GM23338 (cell line): ENCODE data around the gene DOCK2. TPM values are rescaled to one million over a fixed set of nuclear protein-coding genes. Genes with fewer than 3 reads are reported as not detected.

Experiments used
- ATAC-seq: fragments of 200-7000 bp; cut with Tn5 transposase; 3 replicates; pipeline ENCODE4 v1.9.1; 2020
- DNase-seq: peaks from one replicate; pipeline ENCODE4 v3.0.0-alpha.2; 2015; ENCODE audit warnings: low spot score
- H2AFZ ChIP-seq: fragments of 200-600 bp; sonication (generic); 2 replicates; pipeline ENCODE4 v1.8.0; 2016; ENCODE audit warnings: antibody characterized with exemption, mild to moderate bottlenecking, moderate library complexity
- H3F3A ChIP-seq: fragments of 200-600 bp; sonication (generic); replicated peaks from 2 replicates; pipeline ENCODE4 v1.8.0; 2017; ENCODE audit warnings: antibody characterized with exemption, mixed run types, low read depth
- H3K27ac ChIP-seq: fragments of 200-600 bp; sonication (generic); 2 replicates; pipeline ENCODE4 v1.6.1; 2016; ENCODE audit warnings: low read depth
- H3K27me3 ChIP-seq: fragments of 200-600 bp; sonication (generic); 2 replicates; pipeline ENCODE4 v1.8.0; 2016; ENCODE audit warnings: mild to moderate bottlenecking, mixed run types, moderate library complexity; ENCODE audit not compliant: insufficient read depth
- H3K36me3 ChIP-seq: fragments of 200-600 bp; sonication (generic); 2 replicates; pipeline ENCODE4 v1.8.0; 2016; ENCODE audit warnings: mild to moderate bottlenecking; ENCODE audit not compliant: insufficient read depth
- H3K4me1 ChIP-seq: fragments of 200-600 bp; sonication (generic); 2 replicates; pipeline ENCODE4 v1.8.0; 2016; ENCODE audit warnings: mild to moderate bottlenecking, moderate library complexity; ENCODE audit not compliant: insufficient read depth
- H3K4me2 ChIP-seq: fragments of 200-600 bp; sonication (generic); 2 replicates; pipeline ENCODE4 v1.7.1; 2017; ENCODE audit warnings: mixed run types
- H3K4me3 ChIP-seq: fragments of 200-600 bp; sonication (generic); 2 replicates; pipeline ENCODE4 v1.6.1; 2016; ENCODE audit warnings: mixed run types
- H3K79me2 ChIP-seq: fragments of 200-600 bp; sonication (generic); replicated peaks from 2 replicates; pipeline ENCODE4 v1.8.0; 2017; ENCODE audit warnings: mild to moderate bottlenecking; ENCODE audit not compliant: insufficient read depth
- H3K9me2 ChIP-seq: fragments of 200-600 bp; sonication (generic); 2 replicates; pipeline ENCODE4 v1.8.0; 2017; ENCODE audit not compliant: insufficient read depth
- H4K20me1 ChIP-seq: fragments of 200-600 bp; sonication (generic); replicated peaks from 2 replicates; pipeline ENCODE4 v1.8.0; 2017; ENCODE audit warnings: mild to moderate bottlenecking; ENCODE audit not compliant: insufficient read depth
- H3K27ac Mint-ChIP-seq: 2 replicates; pipeline ENCODE4 v1.8.0; 2020; ENCODE audit warnings: inconsistent platforms, mild to moderate bottlenecking, moderate library complexity, mixed read lengths
- H3K27me3 Mint-ChIP-seq: 3 replicates; pipeline ENCODE4 v1.8.0; 2022; ENCODE audit warnings: low read depth, mild to moderate bottlenecking, moderate library complexity, mixed read lengths, inconsistent platforms; ENCODE audit not compliant: insufficient read depth, poor library complexity
- H3K36me3 Mint-ChIP-seq: 3 replicates; pipeline ENCODE4 v1.8.0; 2021; ENCODE audit warnings: low read depth, mild to moderate bottlenecking, inconsistent platforms, moderate library complexity, mixed read lengths
- H3K4me1 Mint-ChIP-seq: 3 replicates; pipeline ENCODE4 v1.8.0; 2020; ENCODE audit warnings: mild to moderate bottlenecking, inconsistent platforms, mixed read lengths
- H3K4me3 Mint-ChIP-seq: 3 replicates; pipeline ENCODE4 v1.8.0; 2021; ENCODE audit warnings: moderate library complexity, mild to moderate bottlenecking, inconsistent platforms, mixed read lengths
- H3K9me3 Mint-ChIP-seq: 3 replicates; pipeline ENCODE4 v1.8.0; 2020; ENCODE audit warnings: moderate library complexity, mild to moderate bottlenecking, inconsistent platforms, mixed read lengths
- CREB1 ChIP-seq: fragments of 250-450 bp; sonication (Bioruptor Pico); IDR thresholded peaks from 2 replicates; pipeline ENCODE4 v1.5.0; 2020; ENCODE audit warnings: low read depth, mild to moderate bottlenecking, moderate library complexity
- EZH2 ChIP-seq: fragments of 200-600 bp; sonication (generic); IDR thresholded peaks from one replicate; pipeline ENCODE4 v1.8.0; 2017; ENCODE audit warnings: antibody characterized with exemption, mild to moderate bottlenecking, low read depth; ENCODE audit not compliant: unreplicated experiment
- NANOG ChIP-seq: IDR thresholded peaks from 2 replicates; pipeline ENCODE4 v1.6.1; 2016; ENCODE audit warnings: antibody characterized with exemption, borderline replicate concordance
- POLR2AphosphoS5 ChIP-seq: IDR thresholded peaks from 2 replicates; pipeline ENCODE4 v1.6.1; 2016; ENCODE audit warnings: antibody characterized with exemption, low read depth
- ZNF114 ChIP-seq: fragments of 250-450 bp; sonication (Bioruptor Pico); IDR thresholded peaks from 2 replicates; pipeline ENCODE4 v1.5.0; 2020; ENCODE audit warnings: mild to moderate bottlenecking, moderate library complexity
- polyA plus RNA-seq: library from polyadenylated mRNA; unstranded; fragments of >200 nt; fragmentation: Nextera tagmentation; extraction: Ambion mirVana; gene quantifications from 2 replicates; pipeline ENCODE4 v1.2.1, GENCODE V29; 2016
- total RNA-seq: library from RNA; depleted of rRNA; stranded (reverse); fragments of >200 nt; shearing (Covaris generic); gene quantifications from 2 replicates; pipeline ENCODE4 v1.2.3, GENCODE V29; 2014
- TF ChIP-seq, protein P1 (sequence below): IDR thresholded peaks from 2 replicates; pipeline ENCODE4 v1.6.1; 2016; ENCODE audit warnings: antibody characterized with exemption
- TF ChIP-seq, protein P2 (sequence below): fragments of 250-450 bp; sonication (Bioruptor Pico); IDR thresholded peaks from 2 replicates; pipeline ENCODE4 v1.5.0; 2020; ENCODE audit warnings: mild to moderate bottlenecking, moderate library complexity

DOCK2 gene
- total and polyA plus RNA-seq, 2 experiments from 2014 or later, result 3.7 to 9.4 TPM

DNA sequence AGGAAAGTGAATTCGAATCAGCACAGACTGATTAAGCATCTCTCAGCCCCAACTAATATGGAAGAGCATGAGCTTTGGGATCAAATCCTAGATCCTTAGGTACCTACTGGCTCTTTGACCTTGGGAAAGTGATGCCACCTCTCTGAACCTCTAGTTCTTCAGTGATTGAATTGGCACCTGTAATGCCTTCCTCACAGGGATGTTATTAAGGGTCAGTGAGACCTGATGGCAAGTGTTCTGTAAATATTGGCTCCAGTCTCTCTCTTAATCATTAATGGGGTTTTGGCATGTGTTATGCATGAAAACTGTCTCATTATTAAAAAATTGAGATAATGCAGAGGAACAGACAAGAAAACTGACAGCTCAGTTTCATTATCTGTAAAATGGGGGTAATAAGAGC is 227.4 kb downstream of the DOCK2 start:
- H3K36me3 ChIP-seq, result no peaks in the 10 kb centered on the region
- H2AFZ ChIP-seq, result no peak overlapping the region
- Mint-ChIP-seq H3K36me3 (no peaks in the 10 kb centered on the region), H3K27ac (no peak overlapping the region), H3K27me3 (no peaks in the 10 kb centered on the region), H3K4me3 (no peak overlapping the region), H3K9me3 (no peaks in the 10 kb centered on the region), H3K4me1 (peaks cover 7% of the 10 kb centered on the region)
- H3K27me3 ChIP-seq, result no peaks in the 10 kb centered on the region
- H4K20me1 ChIP-seq, result no peaks in the 10 kb centered on the region
- H3K9me2 ChIP-seq, result no peaks in the 10 kb centered on the region
- no peak overlapping the region for H3K4me2 ChIP-seq
- no peaks in the 10 kb centered on the region for H3F3A ChIP-seq
- ATAC-seq (no peak), DNase-seq (no peak)
- no peak overlapping the region for H3K4me3 ChIP-seq
- H3K27ac ChIP-seq, result no peak overlapping the region
- TF ChIP-seq CREB1 (CRISPR knock-in tag) (no peak), ZNF114 (CRISPR knock-in tag) (no peak), POLR2AphosphoS5 (no peak)
- TF ChIP-seq, protein P1, sequence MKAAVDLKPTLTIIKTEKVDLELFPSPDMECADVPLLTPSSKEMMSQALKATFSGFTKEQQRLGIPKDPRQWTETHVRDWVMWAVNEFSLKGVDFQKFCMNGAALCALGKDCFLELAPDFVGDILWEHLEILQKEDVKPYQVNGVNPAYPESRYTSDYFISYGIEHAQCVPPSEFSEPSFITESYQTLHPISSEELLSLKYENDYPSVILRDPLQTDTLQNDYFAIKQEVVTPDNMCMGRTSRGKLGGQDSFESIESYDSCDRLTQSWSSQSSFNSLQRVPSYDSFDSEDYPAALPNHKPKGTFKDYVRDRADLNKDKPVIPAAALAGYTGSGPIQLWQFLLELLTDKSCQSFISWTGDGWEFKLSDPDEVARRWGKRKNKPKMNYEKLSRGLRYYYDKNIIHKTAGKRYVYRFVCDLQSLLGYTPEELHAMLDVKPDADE, result no peak
- no peaks in the 10 kb centered on the region for H3K79me2 ChIP-seq
- H3K4me1 ChIP-seq, result no peaks in the 10 kb centered on the region

DNA sequence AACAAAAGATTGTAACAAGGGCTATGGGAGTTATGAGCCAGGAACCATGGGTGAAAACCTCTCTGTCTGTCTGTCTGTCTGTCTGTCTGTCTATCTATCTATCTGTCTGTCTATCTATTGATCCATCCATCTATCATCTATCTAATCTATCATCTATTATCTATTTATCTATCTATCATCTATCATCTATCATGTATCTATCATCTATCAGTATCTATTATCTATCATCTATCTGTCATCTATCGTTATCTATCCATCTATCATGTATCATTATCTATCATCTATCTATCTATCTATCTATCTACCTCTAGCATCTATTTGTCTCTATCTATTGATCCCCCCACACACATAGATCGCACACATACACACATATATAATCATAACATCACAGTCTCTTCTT is 230.3 kb downstream of the DOCK2 start:
- Mint-ChIP-seq H3K9me3 (no peaks in the 10 kb centered on the region), H3K27me3 (no peaks in the 10 kb centered on the region), H3K36me3 (no peaks in the 10 kb centered on the region), H3K4me3 (no peak overlapping the region), H3K27ac (no peak overlapping the region), H3K4me1 (peaks cover 7% of the 10 kb centered on the region)
- Histone ChIP-seq H2AFZ (no peak overlapping the region), H3K27ac (no peak overlapping the region), H3K36me3 (no peaks in the 10 kb centered on the region), H3K79me2 (no peaks in the 10 kb centered on the region), H3F3A (no peaks in the 10 kb centered on the region), H3K27me3 (no peaks in the 10 kb centered on the region), H3K4me2 (no peak overlapping the region), H3K4me3 (no peak overlapping the region), H3K9me2 (no peaks in the 10 kb centered on the region), H4K20me1 (no peaks in the 10 kb centered on the region), H3K4me1 (no peaks in the 10 kb centered on the region)
- no peak for DNase-seq
- ATAC-seq, result no peak
- no peak for TF ChIP-seq NANOG
- TF ChIP-seq, protein P2, sequence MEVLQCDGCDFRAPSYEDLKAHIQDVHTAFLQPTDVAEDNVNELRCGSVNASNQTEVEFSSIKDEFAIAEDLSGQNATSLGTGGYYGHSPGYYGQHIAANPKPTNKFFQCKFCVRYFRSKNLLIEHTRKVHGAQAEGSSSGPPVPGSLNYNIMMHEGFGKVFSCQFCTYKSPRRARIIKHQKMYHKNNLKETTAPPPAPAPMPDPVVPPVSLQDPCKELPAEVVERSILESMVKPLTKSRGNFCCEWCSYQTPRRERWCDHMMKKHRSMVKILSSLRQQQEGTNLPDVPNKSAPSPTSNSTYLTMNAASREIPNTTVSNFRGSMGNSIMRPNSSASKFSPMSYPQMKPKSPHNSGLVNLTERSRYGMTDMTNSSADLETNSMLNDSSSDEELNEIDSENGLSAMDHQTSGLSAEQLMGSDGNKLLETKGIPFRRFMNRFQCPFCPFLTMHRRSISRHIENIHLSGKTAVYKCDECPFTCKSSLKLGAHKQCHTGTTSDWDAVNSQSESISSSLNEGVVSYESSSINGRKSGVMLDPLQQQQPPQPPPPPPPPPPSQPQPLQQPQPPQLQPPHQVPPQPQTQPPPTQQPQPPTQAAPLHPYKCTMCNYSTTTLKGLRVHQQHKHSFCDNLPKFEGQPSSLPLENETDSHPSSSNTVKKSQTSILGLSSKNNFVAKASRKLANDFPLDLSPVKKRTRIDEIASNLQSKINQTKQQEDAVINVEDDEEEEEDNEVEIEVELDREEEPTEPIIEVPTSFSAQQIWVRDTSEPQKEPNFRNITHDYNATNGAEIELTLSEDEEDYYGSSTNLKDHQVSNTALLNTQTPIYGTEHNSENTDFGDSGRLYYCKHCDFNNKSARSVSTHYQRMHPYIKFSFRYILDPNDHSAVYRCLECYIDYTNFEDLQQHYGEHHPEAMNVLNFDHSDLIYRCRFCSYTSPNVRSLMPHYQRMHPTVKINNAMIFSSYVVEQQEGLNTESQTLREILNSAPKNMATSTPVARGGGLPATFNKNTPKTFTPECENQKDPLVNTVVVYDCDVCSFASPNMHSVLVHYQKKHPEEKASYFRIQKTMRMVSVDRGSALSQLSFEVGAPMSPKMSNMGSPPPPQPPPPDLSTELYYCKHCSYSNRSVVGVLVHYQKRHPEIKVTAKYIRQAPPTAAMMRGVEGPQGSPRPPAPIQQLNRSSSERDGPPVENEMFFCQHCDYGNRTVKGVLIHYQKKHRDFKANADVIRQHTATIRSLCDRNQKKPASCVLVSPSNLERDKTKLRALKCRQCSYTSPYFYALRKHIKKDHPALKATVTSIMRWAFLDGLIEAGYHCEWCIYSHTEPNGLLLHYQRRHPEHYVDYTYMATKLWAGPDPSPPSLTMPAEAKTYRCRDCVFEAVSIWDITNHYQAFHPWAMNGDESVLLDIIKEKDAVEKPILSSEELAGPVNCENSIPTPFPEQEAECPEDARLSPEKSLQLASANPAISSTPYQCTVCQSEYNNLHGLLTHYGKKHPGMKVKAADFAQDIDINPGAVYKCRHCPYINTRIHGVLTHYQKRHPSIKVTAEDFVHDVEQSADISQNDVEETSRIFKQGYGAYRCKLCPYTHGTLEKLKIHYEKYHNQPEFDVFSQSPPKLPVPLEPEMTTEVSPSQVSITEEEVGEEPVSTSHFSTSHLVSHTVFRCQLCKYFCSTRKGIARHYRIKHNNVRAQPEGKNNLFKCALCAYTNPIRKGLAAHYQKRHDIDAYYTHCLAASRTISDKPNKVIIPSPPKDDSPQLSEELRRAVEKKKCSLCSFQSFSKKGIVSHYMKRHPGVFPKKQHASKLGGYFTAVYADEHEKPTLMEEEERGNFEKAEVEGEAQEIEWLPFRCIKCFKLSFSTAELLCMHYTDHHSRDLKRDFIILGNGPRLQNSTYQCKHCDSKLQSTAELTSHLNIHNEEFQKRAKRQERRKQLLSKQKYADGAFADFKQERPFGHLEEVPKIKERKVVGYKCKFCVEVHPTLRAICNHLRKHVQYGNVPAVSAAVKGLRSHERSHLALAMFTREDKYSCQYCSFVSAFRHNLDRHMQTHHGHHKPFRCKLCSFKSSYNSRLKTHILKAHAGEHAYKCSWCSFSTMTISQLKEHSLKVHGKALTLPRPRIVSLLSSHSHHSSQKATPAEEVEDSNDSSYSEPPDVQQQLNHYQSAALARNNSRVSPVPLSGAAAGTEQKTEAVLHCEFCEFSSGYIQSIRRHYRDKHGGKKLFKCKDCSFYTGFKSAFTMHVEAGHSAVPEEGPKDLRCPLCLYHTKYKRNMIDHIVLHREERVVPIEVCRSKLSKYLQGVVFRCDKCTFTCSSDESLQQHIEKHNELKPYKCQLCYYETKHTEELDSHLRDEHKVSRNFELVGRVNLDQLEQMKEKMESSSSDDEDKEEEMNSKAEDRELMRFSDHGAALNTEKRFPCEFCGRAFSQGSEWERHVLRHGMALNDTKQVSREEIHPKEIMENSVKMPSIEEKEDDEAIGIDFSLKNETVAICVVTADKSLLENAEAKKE (CRISPR knock-in tag), result no peak
- no peak for TF ChIP-seq CREB1 (CRISPR knock-in tag)
- TF ChIP-seq, protein P1, result no peak
- no peak for TF ChIP-seq EZH2
